Neural progenitor cell (in vitro differentiated cells): Measurements from ENCODE around the gene KPNA3. TPM values are rescaled to one million over a fixed set of nuclear protein-coding genes. Genes with fewer than 3 reads are reported as not detected.

ENCODE experiments used
- DNase-seq: peaks from one replicate; pipeline ENCODE4 v3.0.0-alpha.2; 2016; ENCODE audit warnings: low spot score
- H2AFZ ChIP-seq: fragments of 200-600 bp; sonication (generic); replicated peaks from 2 replicates; pipeline ENCODE4 v1.6.1; 2016; ENCODE audit warnings: antibody characterized with exemption
- H3F3A ChIP-seq: fragments of 200-600 bp; sonication (generic); 2 replicates; pipeline ENCODE4 v1.6.1; 2016; ENCODE audit warnings: antibody characterized with exemption, low read depth
- H3K27ac ChIP-seq: fragments of 200-600 bp; sonication (generic); 2 replicates; pipeline ENCODE4 v1.5.1; 2016; ENCODE audit warnings: mild to moderate bottlenecking
- H3K27me3 ChIP-seq: fragments of 200-600 bp; sonication (generic); 2 replicates; pipeline ENCODE4 v1.6.1; 2016; ENCODE audit warnings: mild to moderate bottlenecking, moderate library complexity
- H3K36me3 ChIP-seq: fragments of 200-600 bp; sonication (generic); 2 replicates; pipeline ENCODE4 v1.5.1; 2016
- H3K4me1 ChIP-seq: fragments of 200-600 bp; sonication (generic); 2 replicates; pipeline ENCODE4 v1.6.1; 2016; ENCODE audit warnings: mixed run types
- H3K4me2 ChIP-seq: fragments of 200-600 bp; sonication (generic); 2 replicates; pipeline ENCODE4 v1.6.1; 2016
- H3K4me3 ChIP-seq: fragments of 200-600 bp; sonication (generic); 2 replicates; pipeline ENCODE4 v1.5.1; 2016
- H3K79me2 ChIP-seq: fragments of 200-600 bp; sonication (generic); 2 replicates; pipeline ENCODE4 v1.6.1; 2016; ENCODE audit warnings: low read depth
- H3K9ac ChIP-seq: fragments of 200-600 bp; sonication (generic); 2 replicates; pipeline ENCODE4 v1.6.1; 2016
- H3K9me3 ChIP-seq: fragments of 200-600 bp; sonication (generic); 2 replicates; pipeline ENCODE4 v1.5.1; 2016; ENCODE audit warnings: low read depth
- H4K20me1 ChIP-seq: fragments of 200-600 bp; sonication (generic); 2 replicates; pipeline ENCODE4 v1.6.1; 2016; ENCODE audit warnings: low read depth
- H3K27ac Mint-ChIP-seq: 3 replicates; pipeline ENCODE4 v1.8.0; 2021; ENCODE audit warnings: mixed read lengths
- H3K27me3 Mint-ChIP-seq: 2 replicates; pipeline ENCODE4 v1.8.0; 2022; ENCODE audit warnings: low read depth, mild to moderate bottlenecking, inconsistent platforms, moderate library complexity, mixed read lengths; ENCODE audit not compliant: insufficient read depth
- H3K36me3 Mint-ChIP-seq: 3 replicates; pipeline ENCODE4 v1.8.0; 2021; ENCODE audit warnings: mixed read lengths
- H3K4me1 Mint-ChIP-seq: 3 replicates; pipeline ENCODE4 v1.8.0; 2021; ENCODE audit warnings: mixed read lengths
- H3K4me3 Mint-ChIP-seq: 3 replicates; pipeline ENCODE4 v1.8.0; 2021; ENCODE audit warnings: mild to moderate bottlenecking, moderate library complexity, mixed read lengths
- H3K9me3 Mint-ChIP-seq: 3 replicates; pipeline ENCODE4 v1.8.0; 2020; ENCODE audit warnings: mixed read lengths
- EZH2 ChIP-seq: fragments of 200-600 bp; sonication (generic); IDR thresholded peaks from 2 replicates; pipeline ENCODE4 v1.6.1; 2017; ENCODE audit warnings: antibody characterized with exemption, mild to moderate bottlenecking, moderate library complexity
- EZH2phosphoT487 ChIP-seq: fragments of 200-600 bp; sonication (generic); IDR thresholded peaks from 2 replicates; pipeline ENCODE4 v1.6.1; 2017; ENCODE audit warnings: antibody characterized with exemption
- total RNA-seq: library from RNA; depleted of rRNA; stranded (reverse); fragments of >200 nt; gene quantifications from 2 replicates; pipeline ENCODE4 v1.2.3, GENCODE V29; 2015; ENCODE audit warnings: low replicate concordance
- TF ChIP-seq, protein P1 (sequence below): fragments of 200-600 bp; sonication (generic); IDR thresholded peaks from 2 replicates; pipeline ENCODE4 v1.5.1; 2017; ENCODE audit warnings: antibody characterized with exemption, mild to moderate bottlenecking

The KPNA3 gene
- total RNA-seq, 1 donor from 2014 or later = 49.4 TPM

GRCh38 chr13:49681842-49682435 is 110.5 kb downstream of the KPNA3 start:
- Histone ChIP-seq H3K4me3 (no peak overlapping the region), H3F3A (no peaks in the 10 kb centered on the region), H3K79me2 (peaks cover 7% of the 10 kb centered on the region), H4K20me1 (peaks cover 7% of the 10 kb centered on the region), H3K9ac (no peak overlapping the region), H3K36me3 (no peaks in the 10 kb centered on the region), H3K4me1 (no peaks in the 10 kb centered on the region), H3K27me3 (no peaks in the 10 kb centered on the region), H3K4me2 (no peak overlapping the region), H3K9me3 (no peaks in the 10 kb centered on the region), H3K27ac (no peak overlapping the region), H2AFZ (no peak overlapping the region)
- Mint-ChIP-seq H3K36me3 (peaks cover 37% of the 10 kb centered on the region), H3K4me1 (peaks cover 15% of the 10 kb centered on the region), H3K27me3 (no peaks in the 10 kb centered on the region), H3K9me3 (peaks cover 15% of the 10 kb centered on the region), H3K27ac (no peak overlapping the region), H3K4me3 (no peak overlapping the region)
- TF ChIP-seq EZH2phosphoT487 = no peak
- TF ChIP-seq, protein P1, sequence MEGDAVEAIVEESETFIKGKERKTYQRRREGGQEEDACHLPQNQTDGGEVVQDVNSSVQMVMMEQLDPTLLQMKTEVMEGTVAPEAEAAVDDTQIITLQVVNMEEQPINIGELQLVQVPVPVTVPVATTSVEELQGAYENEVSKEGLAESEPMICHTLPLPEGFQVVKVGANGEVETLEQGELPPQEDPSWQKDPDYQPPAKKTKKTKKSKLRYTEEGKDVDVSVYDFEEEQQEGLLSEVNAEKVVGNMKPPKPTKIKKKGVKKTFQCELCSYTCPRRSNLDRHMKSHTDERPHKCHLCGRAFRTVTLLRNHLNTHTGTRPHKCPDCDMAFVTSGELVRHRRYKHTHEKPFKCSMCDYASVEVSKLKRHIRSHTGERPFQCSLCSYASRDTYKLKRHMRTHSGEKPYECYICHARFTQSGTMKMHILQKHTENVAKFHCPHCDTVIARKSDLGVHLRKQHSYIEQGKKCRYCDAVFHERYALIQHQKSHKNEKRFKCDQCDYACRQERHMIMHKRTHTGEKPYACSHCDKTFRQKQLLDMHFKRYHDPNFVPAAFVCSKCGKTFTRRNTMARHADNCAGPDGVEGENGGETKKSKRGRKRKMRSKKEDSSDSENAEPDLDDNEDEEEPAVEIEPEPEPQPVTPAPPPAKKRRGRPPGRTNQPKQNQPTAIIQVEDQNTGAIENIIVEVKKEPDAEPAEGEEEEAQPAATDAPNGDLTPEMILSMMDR = no peak
- TF ChIP-seq EZH2 = no peak
- peak; percentile 8 for DNase-seq

- no peak overlapping the region for H3K4me3 Mint-ChIP-seq
- TF ChIP-seq EZH2phosphoT487 (no peak), EZH2 (no peak)
- TF ChIP-seq, protein P1 = no peak
- peaks cover 7% of the 10 kb centered on the region for H3K79me2 ChIP-seq
These were observed 113.2 kb downstream of the KPNA3 start for GRCh38 chr13:49679246-49679645.

GRCh38 chr13:49678191-49678914 is 114.1 kb downstream of the KPNA3 start:
- Mint-ChIP-seq H3K36me3 (peaks cover 46% of the 10 kb centered on the region), H3K27me3 (no peaks in the 10 kb centered on the region), H3K9me3 (peaks cover 27% of the 10 kb centered on the region), H3K4me3 (no peak overlapping the region), H3K4me1 (peaks cover 11% of the 10 kb centered on the region), H3K27ac (no peak overlapping the region)
- Histone ChIP-seq H4K20me1 (peaks cover 7% of the 10 kb centered on the region), H3K36me3 (no peaks in the 10 kb centered on the region), H3K4me2 (no peak overlapping the region), H3F3A (no peaks in the 10 kb centered on the region), H3K4me1 (no peaks in the 10 kb centered on the region), H3K4me3 (no peak overlapping the region), H2AFZ (no peak overlapping the region), H3K9ac (no peak overlapping the region), H3K9me3 (no peaks in the 10 kb centered on the region), H3K27me3 (no peaks in the 10 kb centered on the region), H3K27ac (no peak overlapping the region), H3K79me2 (peaks cover 7% of the 10 kb centered on the region)
- TF ChIP-seq EZH2 (no peak), EZH2phosphoT487 (no peak)
- TF ChIP-seq, protein P1 = no peak
- DNase-seq = no peak

More at GRCh38 chr13:49679246-49679645, 113.2 kb downstream of the KPNA3 start:
- peaks cover 7% of the 10 kb centered on the region for H4K20me1 ChIP-seq
- H3K4me1 ChIP-seq = no peaks in the 10 kb centered on the region
- no peak overlapping the region for H3K9ac ChIP-seq
- Mint-ChIP-seq H3K27me3 (no peaks in the 10 kb centered on the region), H3K4me1 (peaks cover 11% of the 10 kb centered on the region), H3K36me3 (peaks cover 45% of the 10 kb centered on the region), H3K9me3 (peaks cover 27% of the 10 kb centered on the region), H3K27ac (no peak overlapping the region)
- no peak overlapping the region for H3K27ac ChIP-seq
- no peak overlapping the region for H2AFZ ChIP-seq
- DNase-seq = no peak
- H3K4me2 ChIP-seq = no peak overlapping the region
- no peak overlapping the region for H3K4me3 ChIP-seq
- H3F3A ChIP-seq = no peaks in the 10 kb centered on the region
- no peaks in the 10 kb centered on the region for H3K27me3 ChIP-seq
- no peaks in the 10 kb centered on the region for H3K36me3 ChIP-seq
- H3K9me3 ChIP-seq = no peaks in the 10 kb centered on the region
